ENCODE results near the gene NLGN1. TPM values are rescaled to one million over a fixed set of nuclear protein-coding genes. Genes with fewer than 3 reads are reported as not detected.

Gene NLGN1
- total and polyA plus RNA-seq, 2 of the 8 experiments (the other 6 are each of a cell fraction or from before 2014, with no cell fraction given): 7.8 to 14.8 TPM

DNA sequence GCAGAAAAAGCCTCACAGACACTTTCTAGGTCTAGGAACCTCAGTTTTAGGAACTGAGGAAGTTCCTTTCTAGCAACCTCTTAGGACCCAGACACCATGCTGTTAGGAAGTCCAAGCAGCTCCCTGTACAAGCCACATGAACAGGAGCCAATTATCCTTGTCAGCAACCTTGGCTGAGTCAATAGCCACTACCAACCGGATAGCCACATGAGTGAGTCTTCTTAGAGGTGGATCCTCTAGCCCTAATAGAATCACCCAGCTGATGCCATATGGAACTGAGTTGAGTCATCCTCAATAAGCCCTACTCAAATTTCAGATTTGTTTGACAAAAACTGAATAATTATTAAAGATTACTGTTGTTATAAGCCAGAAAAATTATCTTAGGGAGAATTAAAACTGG is 256.2 kb downstream of the NLGN1 start (continued):
- TF ChIP-seq, protein P1, sequence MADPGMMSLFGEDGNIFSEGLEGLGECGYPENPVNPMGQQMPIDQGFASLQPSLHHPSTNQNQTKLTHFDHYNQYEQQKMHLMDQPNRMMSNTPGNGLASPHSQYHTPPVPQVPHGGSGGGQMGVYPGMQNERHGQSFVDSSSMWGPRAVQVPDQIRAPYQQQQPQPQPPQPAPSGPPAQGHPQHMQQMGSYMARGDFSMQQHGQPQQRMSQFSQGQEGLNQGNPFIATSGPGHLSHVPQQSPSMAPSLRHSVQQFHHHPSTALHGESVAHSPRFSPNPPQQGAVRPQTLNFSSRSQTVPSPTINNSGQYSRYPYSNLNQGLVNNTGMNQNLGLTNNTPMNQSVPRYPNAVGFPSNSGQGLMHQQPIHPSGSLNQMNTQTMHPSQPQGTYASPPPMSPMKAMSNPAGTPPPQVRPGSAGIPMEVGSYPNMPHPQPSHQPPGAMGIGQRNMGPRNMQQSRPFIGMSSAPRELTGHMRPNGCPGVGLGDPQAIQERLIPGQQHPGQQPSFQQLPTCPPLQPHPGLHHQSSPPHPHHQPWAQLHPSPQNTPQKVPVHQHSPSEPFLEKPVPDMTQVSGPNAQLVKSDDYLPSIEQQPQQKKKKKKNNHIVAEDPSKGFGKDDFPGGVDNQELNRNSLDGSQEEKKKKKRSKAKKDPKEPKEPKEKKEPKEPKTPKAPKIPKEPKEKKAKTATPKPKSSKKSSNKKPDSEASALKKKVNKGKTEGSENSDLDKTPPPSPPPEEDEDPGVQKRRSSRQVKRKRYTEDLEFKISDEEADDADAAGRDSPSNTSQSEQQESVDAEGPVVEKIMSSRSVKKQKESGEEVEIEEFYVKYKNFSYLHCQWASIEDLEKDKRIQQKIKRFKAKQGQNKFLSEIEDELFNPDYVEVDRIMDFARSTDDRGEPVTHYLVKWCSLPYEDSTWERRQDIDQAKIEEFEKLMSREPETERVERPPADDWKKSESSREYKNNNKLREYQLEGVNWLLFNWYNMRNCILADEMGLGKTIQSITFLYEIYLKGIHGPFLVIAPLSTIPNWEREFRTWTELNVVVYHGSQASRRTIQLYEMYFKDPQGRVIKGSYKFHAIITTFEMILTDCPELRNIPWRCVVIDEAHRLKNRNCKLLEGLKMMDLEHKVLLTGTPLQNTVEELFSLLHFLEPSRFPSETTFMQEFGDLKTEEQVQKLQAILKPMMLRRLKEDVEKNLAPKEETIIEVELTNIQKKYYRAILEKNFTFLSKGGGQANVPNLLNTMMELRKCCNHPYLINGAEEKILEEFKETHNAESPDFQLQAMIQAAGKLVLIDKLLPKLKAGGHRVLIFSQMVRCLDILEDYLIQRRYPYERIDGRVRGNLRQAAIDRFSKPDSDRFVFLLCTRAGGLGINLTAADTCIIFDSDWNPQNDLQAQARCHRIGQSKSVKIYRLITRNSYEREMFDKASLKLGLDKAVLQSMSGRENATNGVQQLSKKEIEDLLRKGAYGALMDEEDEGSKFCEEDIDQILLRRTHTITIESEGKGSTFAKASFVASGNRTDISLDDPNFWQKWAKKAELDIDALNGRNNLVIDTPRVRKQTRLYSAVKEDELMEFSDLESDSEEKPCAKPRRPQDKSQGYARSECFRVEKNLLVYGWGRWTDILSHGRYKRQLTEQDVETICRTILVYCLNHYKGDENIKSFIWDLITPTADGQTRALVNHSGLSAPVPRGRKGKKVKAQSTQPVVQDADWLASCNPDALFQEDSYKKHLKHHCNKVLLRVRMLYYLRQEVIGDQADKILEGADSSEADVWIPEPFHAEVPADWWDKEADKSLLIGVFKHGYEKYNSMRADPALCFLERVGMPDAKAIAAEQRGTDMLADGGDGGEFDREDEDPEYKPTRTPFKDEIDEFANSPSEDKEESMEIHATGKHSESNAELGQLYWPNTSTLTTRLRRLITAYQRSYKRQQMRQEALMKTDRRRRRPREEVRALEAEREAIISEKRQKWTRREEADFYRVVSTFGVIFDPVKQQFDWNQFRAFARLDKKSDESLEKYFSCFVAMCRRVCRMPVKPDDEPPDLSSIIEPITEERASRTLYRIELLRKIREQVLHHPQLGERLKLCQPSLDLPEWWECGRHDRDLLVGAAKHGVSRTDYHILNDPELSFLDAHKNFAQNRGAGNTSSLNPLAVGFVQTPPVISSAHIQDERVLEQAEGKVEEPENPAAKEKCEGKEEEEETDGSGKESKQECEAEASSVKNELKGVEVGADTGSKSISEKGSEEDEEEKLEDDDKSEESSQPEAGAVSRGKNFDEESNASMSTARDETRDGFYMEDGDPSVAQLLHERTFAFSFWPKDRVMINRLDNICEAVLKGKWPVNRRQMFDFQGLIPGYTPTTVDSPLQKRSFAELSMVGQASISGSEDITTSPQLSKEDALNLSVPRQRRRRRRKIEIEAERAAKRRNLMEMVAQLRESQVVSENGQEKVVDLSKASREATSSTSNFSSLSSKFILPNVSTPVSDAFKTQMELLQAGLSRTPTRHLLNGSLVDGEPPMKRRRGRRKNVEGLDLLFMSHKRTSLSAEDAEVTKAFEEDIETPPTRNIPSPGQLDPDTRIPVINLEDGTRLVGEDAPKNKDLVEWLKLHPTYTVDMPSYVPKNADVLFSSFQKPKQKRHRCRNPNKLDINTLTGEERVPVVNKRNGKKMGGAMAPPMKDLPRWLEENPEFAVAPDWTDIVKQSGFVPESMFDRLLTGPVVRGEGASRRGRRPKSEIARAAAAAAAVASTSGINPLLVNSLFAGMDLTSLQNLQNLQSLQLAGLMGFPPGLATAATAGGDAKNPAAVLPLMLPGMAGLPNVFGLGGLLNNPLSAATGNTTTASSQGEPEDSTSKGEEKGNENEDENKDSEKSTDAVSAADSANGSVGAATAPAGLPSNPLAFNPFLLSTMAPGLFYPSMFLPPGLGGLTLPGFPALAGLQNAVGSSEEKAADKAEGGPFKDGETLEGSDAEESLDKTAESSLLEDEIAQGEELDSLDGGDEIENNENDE (IDR thresholded peaks at IDR 0.05; ENCODE audit: insufficient replicate concordance, low read length): no peak
- TF ChIP-seq JUN (IDR thresholded peaks at IDR 0.05; ENCODE audit: low read depth, low read length) (no peak), HDAC6 (IDR thresholded peaks at IDR 0.05; ENCODE audit: low read depth, low read length) (no peak)
